ENCODE data around the gene GMDS. TPM values are rescaled to one million over a fixed set of nuclear protein-coding genes. Genes with fewer than 3 reads are reported as not detected.

Gene GMDS
- total RNA-seq, 1 experiment from 2014 or later, result 27.6 TPM

DNA sequence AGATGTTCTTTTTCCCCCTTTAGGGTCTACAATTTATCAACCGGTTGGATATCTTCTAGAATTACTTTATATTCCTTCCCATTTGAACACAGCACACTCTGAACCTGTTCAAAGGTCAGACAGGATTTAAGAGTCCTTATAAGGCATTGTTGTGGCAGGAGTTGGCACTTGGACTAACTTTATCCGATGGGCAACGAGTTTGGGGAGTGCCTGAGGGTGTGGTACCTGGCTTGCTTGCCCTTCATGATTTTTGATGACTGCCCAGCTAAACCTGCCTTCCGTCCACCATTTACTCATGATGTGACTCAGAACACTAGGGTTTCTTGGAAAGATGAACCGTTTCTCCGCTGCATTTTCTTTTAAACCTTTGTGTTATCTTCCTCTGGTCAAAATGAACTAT is 350.5 kb downstream of the GMDS start:
- Histone ChIP-seq H3K9ac (ENCODE audit: extremely low read depth, insufficient read length, low read length) (no peak overlapping the region), H2BK15ac (ENCODE audit: low read depth, low read length) (no peak overlapping the region), H2BK12ac (ENCODE audit: insufficient read length, low read depth, low read length) (no peak overlapping the region), H3K23me2 (ENCODE audit: insufficient read length, low read depth, low read length, poor library complexity, severe bottlenecking) (no peaks in the 10 kb centered on the region), H3K9me3 (ENCODE audit: control insufficient read depth, low read depth, low read length) (no peaks in the 10 kb centered on the region), H3K23ac (ENCODE audit: insufficient read length, low read depth, low read length) (no peak overlapping the region), H3K4ac (ENCODE audit: low read depth, low read length) (no peak overlapping the region), H2AK5ac (ENCODE audit: insufficient read length, low read length) (no peak overlapping the region), H3K27me3 (ENCODE audit: insufficient read depth, low read length) (no peaks in the 10 kb centered on the region), H3K27ac (ENCODE audit: insufficient read length, low read depth, low read length) (no peak overlapping the region), H4K5ac (ENCODE audit: insufficient read length, low read depth, low read length) (no peak overlapping the region), H4K8ac (replicated peaks; ENCODE audit: insufficient read length, low read depth, low read length) (no peak overlapping the region), H3K18ac (ENCODE audit: insufficient read length, low read depth, low read length) (no peak overlapping the region), H4K91ac (ENCODE audit: insufficient read length, low read depth, low read length) (no peak overlapping the region), H2AFZ (ENCODE audit: low read length) (no peak overlapping the region), H2BK120ac (ENCODE audit: low read depth, low read length, poor library complexity, severe bottlenecking) (no peak overlapping the region), H2BK20ac (ENCODE audit: low read depth, low read length, poor library complexity, severe bottlenecking) (no peak overlapping the region), H3K56ac (ENCODE audit: insufficient read length, low read depth, low read length) (no peak overlapping the region), H3K79me2 (ENCODE audit: insufficient read depth, low read length) (no peaks in the 10 kb centered on the region; the same call in 1 of the 2 replicates), H3K4me2 (ENCODE audit: insufficient read depth, insufficient read length, low read length) (no peak overlapping the region), H3T11ph (ENCODE audit: low read length) (no peak overlapping the region), H3K4me1 (ENCODE audit: insufficient read depth, low read length) (no peaks in the 10 kb centered on the region), H3K79me1 (ENCODE audit: insufficient read depth, low read depth, low read length, poor library complexity, severe bottlenecking) (no peaks in the 10 kb centered on the region), H4K20me1 (ENCODE audit: control insufficient read depth, insufficient read depth, insufficient read length) (no peaks in the 10 kb centered on the region), H2BK5ac (ENCODE audit: insufficient read length, low read length) (no peak overlapping the region), H3K14ac (ENCODE audit: insufficient read depth, low read length) (no peak overlapping the region)
- no peaks in the 10 kb centered on the region for H3K9me3 Mint-ChIP-seq
- DNase-seq, result no peak
- H3K4me3 Mint-ChIP-seq, result no peak overlapping the region
- H3K36me3 Mint-ChIP-seq (ENCODE audit: insufficient read depth in 1 of 3, low read depth in 3 of 3), result no peaks in the 10 kb centered on the region
- H3K27me3 Mint-ChIP-seq (ENCODE audit: low read depth), result no peaks in the 10 kb centered on the region
- TF ChIP-seq, protein P1, sequence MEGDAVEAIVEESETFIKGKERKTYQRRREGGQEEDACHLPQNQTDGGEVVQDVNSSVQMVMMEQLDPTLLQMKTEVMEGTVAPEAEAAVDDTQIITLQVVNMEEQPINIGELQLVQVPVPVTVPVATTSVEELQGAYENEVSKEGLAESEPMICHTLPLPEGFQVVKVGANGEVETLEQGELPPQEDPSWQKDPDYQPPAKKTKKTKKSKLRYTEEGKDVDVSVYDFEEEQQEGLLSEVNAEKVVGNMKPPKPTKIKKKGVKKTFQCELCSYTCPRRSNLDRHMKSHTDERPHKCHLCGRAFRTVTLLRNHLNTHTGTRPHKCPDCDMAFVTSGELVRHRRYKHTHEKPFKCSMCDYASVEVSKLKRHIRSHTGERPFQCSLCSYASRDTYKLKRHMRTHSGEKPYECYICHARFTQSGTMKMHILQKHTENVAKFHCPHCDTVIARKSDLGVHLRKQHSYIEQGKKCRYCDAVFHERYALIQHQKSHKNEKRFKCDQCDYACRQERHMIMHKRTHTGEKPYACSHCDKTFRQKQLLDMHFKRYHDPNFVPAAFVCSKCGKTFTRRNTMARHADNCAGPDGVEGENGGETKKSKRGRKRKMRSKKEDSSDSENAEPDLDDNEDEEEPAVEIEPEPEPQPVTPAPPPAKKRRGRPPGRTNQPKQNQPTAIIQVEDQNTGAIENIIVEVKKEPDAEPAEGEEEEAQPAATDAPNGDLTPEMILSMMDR (conservative IDR thresholded peaks at IDR 0.05), result no peak
- no peak overlapping the region for H3K27ac Mint-ChIP-seq
- WGBS (ENCODE audit: extremely low coverage, insufficient read length, low lambda C conversion rate), result no CpG with 5 or more reads among the region's 6 CpGs
- H3K4me1 Mint-ChIP-seq, result peaks cover 2 to 9% of the 10 kb centered on the region in 2 experiments; a peak in 3 of 4 replicates
